ENCODE measurements around the gene HMCN2.
"Not testable (repeated sequence)": the region's sequence is repeated elsewhere in the genome, so short reads cannot be mapped to it uniquely, and the experiment has no call there.

Gene HMCN2

DNA sequence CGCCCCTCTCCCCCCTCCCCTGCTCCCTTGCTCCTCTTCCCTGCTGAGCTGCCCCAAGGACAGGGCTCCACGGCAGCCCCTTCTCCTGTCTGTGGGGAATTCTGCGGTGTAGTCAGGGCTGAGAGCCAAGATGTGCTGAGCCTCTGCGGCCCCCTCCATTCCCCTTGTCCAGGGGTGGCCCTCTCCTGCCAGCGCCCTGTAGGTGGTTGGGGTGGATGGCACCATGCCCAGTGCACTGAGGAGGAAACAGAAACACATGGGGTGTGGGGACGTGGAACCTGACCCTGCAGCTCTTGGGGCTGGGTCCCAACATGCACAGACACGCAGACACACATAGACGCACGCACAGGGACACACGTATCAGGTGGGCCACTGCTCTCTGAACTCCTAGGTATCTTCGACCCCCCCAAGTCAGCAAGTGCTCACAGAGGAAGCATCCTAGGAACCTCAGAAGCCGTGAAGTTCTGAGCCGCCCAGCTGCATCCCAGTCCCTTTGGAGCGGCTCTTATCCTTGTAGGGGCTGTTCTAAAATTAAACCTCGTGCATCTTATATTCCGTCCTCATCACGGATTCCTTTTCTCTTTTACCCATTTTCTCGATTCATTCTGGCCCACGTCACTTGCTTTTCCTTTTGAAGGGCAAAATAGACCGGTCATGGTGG lies 64.8 kb downstream of the HMCN2 start:
- no peak for DNase-seq (ENCODE audit: low read depth in 1 of 2, low spot score in 1 of 2)

DNA sequence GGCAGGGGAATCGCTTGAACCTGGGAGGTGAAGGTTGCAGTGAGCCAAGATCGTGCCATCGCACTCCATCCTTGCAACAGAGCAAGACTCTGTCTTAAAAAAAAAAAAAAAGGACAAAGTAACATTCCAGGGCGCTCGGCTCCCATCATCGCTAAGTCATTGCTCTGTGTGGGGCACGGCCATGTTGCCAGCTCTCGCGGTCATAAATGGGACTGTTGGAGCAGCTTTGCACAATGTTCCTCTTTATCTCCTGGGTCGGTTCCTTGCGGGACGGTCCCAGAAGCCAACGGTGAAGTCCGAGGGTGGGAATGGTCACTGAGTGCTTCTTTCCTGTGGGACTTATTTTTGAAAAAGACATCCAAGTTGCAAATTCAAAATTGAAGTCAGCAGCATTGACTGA lies 65.5 kb downstream of the HMCN2 start:
- no peak for DNase-seq (ENCODE audit: low read depth in 1 of 2, low spot score in 1 of 2)

DNA sequence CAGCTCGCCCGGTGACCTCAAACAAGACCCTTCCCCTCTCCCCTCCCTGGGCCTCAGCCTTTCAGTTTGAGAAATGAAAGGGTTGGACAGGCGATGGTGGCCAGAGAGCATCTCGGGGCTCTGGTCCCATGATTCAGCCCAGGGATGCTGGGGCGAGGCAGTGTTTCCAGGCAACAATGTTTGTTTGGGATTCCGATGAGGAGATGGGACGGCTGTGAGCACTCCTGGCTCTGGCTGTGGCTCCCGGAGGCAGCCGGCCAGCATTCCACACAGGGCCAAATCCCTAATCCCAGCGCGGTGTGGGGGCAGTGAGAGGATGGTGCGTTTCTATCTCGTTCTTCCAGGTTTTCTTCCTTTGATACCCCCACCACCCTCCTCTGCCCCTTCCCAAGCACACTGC lies 66.0 kb downstream of the HMCN2 start:
- no peak for DNase-seq (ENCODE audit: low read depth in 1 of 2, low spot score in 1 of 2)

DNA sequence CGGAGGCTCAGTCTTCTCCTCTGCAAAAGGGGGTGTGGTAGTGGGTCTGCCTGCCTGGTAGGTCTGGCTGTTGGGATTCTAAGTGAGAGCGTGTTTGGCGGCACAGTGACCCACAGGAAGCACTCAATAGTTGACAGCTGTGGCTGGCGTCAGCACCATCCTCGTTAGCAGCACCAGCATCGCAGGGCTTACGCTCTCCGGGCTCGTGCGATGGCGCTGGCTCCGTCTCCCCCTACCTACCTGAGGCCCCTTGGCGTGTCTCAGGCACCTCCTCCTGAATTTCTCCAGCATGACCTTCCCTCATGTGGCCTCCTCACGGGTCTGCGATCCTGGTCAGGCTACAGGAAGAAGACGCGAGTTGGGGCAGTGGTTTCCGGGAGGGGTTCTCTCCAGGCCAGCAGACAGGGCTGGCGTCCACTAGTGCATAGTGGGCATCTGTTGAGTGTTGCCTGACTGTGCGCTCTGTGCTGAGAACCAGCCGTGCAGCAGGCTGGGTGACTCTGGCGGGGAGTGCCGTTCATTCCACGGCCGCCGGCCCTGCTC lies 66.9 kb downstream of the HMCN2 start:
- DNase-seq (ENCODE audit: low read depth in 1 of 2, low spot score in 1 of 2): no peak

DNA sequence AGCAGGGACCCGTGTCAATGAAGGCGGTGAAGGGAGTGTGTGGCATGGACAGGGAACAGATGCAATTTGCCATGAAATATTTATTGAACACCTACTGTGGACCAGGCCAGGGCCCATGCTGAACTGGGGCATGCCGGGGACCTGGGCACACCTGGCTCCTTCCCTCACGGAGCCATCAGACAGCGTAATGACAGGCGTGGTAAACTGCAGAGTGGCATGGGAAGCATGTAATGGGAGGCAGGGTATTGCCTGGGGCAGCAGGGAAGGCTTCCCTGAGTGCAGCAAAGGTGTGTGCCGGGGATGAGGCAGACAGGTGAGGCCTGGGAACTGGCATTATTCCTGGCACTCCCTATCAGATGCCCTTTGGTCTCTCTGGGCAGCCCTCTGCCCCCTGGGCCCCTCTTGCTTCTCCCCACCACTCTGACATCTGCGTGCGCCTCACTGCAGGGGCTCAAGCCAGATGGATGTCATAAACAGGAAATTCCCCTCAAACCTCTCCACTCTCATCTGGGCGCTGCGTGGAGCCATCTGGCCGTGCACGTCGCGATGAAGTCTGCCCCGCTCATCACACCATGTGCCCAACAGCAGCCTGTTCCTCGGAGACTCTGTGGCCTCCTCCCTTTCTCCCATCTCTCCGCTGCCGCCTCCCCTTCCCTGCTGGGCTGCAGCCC lies 67.6 kb downstream of the HMCN2 start:
- no peak for DNase-seq (ENCODE audit: low read depth in 1 of 2, low spot score in 1 of 2)

DNA sequence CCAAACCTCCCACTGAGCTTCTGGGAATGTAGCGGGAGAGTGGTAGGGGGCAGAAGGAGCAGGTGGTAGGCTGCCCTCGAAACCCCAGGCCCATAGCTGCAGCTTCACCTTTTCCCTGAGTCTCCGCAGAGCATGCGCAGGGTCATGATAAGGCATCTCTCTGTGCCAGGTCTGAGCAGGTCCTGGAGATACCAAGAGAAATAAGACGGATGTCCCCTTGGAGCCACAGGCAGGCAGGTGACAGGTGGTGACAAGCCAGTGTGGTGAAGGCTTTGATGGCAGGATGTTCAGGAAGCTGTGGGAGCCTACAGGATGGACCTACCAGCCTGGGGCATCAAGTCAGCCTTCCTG lies 68.1 kb downstream of the HMCN2 start:
- no peak for DNase-seq (ENCODE audit: low read depth in 1 of 2, low spot score in 1 of 2)

DNA sequence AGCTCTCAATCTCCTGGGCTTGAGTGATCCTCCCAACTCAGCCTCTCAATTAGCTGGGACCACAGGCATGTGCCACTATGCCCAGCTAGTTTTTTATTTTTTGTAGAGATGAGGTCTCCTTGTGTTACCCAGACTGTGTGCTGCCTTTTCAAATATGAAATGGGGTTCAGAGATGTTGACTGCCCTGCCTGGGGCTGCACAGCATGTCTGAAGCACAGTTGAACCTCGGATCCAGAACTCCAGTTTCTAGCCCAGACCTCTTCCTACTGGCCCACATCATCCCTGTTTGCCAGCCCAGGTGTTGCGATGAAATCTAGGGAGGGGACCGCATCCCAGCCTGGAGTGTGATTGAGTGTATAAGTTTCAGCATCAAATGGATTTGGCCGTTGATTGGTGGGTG lies 69.4 kb downstream of the HMCN2 start:
- DNase-seq (ENCODE audit: low read depth in 1 of 2, low spot score in 1 of 2): no peak

DNA sequence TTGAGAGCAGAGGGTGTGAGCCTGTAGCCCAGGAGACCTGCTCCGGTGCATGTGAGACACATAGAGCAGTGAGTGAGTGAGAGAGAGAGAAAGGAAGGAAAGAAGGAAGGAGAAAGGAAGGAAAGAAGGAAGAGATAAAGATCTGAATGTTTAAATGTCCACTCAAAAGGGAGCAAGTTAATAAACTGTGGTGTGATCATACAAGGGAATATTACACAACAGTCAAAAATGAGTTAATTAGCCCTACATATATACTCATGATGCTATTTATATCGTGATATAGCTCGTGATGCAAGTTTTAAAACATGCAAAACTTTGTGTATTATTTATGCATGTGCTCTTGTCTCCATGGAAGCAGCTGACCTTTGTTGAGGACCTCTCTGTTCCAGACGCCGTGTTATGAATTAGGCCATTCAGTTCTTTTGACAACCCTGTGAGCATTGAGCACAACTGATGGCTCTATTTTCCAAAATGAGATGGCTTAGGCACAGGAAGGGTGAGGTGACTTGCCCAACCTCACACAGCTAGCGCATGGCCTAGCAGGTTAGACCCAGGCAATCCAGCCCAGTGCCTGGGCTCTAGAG lies 70.6 kb downstream of the HMCN2 start:
- DNase-seq (ENCODE audit: low read depth in 1 of 2, low spot score in 1 of 2): no peak

DNA sequence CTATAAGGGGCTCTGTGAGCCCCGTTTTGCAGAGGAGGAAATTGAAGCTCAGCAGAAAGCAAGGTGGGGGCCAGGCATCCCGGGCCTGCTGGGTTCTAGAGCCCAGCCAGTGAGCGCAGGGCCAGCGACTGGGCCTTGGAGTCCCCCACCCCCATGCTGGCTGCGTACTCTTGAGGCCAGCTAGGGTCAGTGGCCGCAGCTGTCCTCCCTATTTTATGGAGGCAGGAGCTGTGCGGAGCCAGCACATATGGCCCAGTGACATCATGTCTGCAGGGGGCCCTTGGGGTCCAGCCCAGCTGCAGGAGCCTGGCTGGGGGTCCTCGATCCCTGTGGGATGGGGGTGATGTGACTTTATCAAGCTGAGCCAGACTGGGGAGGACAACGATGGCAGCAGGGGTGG lies 71.3 kb downstream of the HMCN2 start:
- DNase-seq (ENCODE audit: low read depth in 1 of 2, low spot score in 1 of 2): no peak

DNA sequence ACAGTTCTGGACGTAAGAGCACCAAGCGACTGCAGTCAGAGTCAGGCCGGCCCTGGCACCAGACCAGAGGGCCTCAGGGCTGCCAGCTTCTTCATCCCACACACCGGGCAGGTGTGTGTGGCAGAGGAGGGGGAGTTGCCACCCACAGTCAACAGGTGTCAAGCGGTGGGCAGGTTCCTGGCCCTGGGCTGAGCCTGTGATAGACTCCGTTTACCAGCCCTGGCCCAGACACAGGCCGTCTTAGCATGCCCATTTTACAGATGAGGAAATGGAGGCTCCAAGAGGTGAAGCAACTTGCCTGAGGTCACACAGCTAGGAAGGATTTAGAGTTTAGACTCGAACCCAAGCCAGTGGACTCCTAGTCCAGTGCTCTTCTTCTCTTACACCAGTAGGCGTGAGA lies 71.8 kb downstream of the HMCN2 start:
- no peak for DNase-seq (ENCODE audit: low read depth in 1 of 2, low spot score in 1 of 2)

DNA sequence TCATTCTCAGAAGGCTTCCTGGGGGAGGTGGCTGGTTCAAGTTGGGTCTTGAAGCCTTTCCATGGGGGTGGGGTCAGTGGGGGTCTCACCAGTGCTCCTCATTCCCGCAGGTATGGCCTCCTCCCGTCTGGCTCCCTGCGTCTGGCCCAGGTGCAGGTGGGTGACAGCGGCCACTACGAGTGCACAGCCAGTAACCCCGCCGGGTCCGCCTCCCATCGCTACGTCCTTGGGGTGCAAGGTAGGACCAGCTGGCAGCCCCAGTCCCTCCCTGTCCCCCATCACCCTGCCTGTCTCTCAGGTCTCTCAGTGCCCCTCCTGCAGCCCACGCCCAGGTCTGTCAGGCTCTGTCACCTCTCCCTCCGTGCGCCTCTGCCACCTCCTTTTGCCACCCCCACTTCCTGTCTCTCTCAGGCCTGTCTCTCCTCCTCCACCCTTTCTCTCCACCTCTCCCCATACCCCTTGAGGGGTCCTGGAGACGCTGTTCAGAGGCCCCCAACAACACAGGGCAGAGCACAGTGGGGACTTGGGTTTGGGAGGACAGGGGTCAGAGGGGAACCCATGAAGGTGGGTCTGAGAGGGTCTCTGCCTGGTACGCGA lies 72.3 kb downstream of the HMCN2 start:
- no peak for DNase-seq (ENCODE audit: low read depth in 1 of 2, low spot score in 1 of 2)

DNA sequence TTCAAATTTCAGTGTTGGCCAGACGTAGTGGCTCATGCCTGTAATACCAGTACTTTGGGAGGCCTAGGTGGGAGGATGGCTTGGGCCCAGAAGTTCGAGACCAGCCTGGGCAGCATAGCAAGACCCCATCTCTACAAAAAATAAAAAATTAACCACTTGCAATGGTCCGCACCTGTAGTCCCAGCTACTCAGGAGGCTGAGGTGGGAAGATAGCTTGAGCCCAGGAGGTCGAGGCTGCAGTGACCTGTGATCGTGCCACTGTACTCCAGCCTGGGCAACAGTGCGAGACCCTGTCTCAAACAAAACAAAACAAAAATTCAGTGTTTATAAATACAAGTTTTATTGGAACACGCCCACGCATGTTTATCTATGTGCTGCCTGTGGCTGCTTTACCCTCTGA lies 73.3 kb downstream of the HMCN2 start:
- DNase-seq (ENCODE audit: low read depth in 1 of 2, low spot score in 1 of 2): not testable (repeated sequence)

DNA sequence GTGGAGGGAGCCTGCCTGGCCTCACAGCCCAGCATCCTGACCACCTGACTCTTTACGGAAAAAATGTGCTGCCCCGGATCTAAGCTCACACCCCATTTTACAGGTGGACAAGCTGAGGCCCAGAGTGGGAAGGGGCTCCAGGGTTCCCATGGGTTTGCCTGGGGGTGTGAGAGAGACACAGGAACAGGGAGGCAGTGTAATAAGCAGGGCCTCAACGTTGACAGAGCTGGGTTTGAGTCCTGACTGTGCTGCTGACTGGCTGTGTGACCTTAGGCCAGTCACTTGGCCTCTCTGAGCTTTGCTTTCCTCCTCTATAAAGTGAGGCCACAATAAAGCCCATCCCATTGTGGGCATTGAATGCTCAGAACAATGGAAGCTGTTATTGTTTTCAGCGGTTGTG lies 73.7 kb downstream of the HMCN2 start:
- DNase-seq (ENCODE audit: low read depth in 1 of 2, low spot score in 1 of 2): no peak

DNA sequence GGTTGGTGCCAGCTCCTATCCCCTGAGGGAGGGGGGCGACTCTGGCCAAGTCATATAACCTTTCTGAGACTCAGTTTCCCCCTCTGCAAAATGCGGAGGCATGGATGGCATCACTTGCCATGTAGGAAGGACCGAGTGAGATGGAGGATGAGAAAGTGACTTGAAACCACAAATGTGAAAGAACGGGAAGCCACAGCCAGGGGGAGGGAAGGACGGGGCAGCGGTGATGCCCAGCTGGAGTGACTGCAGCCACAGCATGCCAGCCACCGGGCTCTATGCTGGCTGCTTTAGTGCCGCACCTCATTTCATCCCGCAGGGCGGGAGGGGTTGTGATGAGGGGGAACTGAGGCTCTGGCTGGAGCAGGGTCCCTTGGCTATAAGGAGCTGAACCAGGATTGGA lies 74.5 kb downstream of the HMCN2 start:
- DNase-seq (ENCODE audit: low read depth in 1 of 2, low spot score in 1 of 2): no peak

DNA sequence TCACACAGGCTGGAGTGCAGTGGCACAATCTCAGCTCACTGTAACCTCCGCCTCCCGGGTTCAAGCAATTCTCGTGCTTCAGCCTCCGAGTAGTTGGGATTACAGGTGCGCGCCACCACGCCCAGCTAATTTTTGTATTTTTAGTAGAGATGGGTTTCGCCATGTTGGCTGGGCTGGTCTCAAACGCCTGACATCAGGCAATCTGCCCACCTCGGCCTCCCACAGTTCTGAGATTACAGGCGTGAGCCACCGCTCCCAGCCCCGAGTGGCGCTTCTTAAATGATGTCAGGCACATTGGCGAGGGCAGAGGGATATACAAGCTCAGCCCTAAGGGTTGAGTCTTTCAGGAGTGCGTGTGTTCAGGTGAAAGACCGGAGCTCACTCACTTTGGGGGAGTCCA lies 75.0 kb downstream of the HMCN2 start:
- DNase-seq (ENCODE audit: low read depth in 1 of 2, low spot score in 1 of 2): not testable (repeated sequence)

DNA sequence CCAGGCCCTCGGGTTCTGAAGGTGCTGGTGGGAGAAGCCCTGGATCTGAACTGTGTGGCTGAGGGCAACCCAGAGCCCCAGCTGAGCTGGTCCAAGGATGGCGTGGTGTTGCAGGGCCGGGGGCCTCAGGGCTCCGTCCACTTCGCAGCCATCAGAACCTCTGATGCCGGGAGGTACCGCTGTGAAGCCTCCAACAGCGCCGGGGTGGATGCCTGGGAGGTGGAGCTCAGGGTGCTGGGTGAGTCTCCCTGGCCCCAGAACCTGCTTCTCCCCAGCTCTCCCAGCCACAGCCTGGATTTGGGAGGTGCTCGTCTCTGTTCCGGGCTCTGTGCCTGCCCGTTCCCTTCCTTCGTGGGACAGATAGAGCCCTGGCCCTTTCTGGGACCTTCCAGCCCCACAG lies 75.6 kb downstream of the HMCN2 start:
- DNase-seq (ENCODE audit: low read depth in 1 of 2, low spot score in 1 of 2): no peak

DNA sequence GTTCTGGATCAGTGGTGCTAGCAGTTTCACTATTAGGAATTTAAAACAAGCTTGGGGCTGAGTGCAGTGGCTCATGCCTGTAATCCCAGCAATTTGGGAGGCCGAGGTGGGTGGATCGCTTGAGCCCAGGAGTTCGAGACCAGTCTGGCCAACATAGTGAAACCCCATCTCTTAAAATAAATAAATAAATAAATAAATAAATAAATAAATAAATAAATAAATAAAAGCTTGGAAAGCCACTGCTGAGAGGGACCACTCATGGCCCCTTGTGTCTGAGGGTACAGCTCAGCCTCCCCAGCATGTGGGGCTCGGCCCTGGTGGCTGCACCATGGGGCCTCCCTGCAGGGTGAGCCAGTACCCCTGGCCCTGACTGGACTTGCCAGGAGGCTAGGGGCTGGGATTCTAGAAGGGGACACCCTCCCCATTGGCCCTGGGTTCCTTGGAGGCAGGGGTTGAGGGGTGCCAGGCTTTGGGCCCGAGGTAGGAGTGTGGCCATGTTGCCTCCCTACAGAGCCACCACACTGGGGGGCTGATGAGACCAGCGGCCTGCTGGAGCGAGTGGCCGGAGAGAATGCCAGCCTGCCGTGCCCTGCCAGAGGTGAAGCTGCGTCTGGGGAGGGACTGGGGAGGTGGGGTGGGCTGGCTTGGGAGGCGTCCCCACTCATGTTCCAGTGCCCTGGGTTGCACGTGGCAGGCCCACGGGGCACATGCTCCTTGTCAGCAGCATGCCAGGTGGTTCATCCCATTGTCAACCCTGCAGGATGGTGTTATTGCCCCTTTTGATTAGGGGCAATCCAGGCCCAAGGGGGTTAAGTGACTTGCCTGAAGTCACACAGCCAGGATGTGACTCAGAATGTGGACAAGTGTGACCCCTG lies 76.5 kb downstream of the HMCN2 start:
- DNase-seq (ENCODE audit: low read depth in 1 of 2, low spot score in 1 of 2): no peak

DNA sequence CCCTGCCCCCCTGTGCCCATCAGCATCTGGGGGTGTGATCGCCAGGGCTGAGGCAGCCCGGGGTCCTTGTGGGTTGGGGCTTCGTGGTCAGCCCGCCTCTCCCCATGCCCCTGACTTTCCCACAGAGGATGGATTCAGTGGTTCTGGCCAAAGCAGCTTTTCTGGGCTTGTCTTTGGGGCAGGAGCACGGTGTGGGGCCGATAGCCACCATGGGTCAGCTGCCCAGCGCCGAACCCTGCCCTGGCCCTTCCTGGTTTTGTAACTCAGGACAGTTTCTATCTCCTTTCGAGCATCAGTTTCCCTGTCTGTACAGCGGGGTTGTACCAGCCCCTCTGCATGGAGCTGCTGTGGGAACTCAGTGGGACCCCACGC lies 77.1 kb downstream of the HMCN2 start:
- DNase-seq (ENCODE audit: low read depth in 1 of 2, low spot score in 1 of 2): no peak

DNA sequence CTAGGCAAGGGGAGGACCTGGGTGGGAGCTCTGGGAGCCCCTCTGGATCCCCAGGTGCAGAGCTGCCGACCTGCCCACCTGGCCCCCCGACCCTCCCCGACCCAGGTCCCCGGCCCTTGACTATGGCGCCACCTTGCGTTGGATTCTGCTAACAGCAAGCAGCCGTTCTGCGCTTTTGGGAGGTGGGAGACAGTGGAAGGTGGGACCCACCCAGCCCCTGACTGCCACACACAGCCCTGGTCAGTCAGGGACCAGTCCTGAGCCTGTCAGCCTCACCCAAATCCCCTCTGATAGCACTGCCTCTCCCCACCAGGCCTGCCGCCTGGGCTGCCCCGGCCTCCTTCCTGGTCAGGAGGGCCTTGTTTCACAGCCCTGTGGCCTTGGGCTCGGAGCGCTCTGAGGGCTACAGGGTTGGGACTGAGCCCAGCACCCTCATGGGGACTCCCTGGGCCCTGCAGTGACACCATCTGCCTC lies 77.9 kb downstream of the HMCN2 start:
- DNase-seq (ENCODE audit: low read depth in 1 of 2, low spot score in 1 of 2): peak in 1 of 2 donors; percentile 7

DNA sequence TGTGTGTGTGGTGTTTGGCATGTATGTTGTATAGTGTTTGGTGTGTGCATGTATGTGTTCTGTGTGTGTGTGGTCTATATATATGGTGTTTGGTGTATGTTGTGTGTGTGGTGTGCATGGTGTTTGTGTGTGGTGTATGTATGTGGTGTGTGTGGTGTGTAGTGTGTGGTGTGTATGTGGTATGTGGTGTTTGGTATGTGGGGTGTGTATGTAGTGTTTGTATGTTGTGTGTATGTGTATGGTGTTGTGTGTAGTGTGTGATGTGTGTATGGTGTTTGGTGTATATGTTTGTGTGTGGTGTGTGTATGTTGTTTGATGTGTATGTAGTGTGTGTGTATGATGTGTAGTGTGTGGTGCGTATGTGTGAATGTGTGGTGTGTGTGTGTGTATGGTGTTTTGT lies 78.8 kb downstream of the HMCN2 start:
- DNase-seq (ENCODE audit: low read depth in 1 of 2, low spot score in 1 of 2): no peak

Data from stimulated activated CD4-positive, alpha-beta T cell treated with anti-CD3 and anti-CD28 coated beads, Interleukin-15, amount 100 ng/mL, for 1 hour (primary cell).